ENCODE results near the gene RGS1.

Gene RGS1

DNA sequence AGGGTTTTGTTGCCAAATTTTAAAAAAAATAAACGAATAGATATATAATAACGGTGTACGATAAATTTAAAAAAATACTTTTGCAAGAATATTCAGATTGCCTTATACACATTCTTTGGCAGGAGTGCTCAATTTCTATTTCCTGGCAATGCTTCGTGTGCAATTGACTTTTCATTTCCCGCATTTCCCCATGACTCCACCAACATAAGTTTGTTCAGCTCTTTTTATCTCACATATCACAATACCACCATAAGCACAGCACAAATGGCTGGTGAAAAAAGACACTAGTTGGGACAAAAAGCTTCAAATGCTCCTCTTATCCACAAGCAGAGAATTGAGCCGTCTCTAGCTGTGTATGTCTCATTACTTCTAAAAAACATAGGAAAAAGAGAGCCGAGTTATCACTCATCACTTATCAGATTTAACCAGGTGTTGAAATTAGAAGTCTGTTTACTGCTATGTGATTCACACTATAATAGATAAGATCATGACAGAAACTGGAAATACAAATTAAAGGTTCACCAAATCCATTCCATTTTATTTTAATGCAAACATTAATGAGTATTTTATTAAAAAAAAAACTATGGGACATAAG, 28.9 kb upstream of the RGS1 start:
- H3K4me3 ChIP-seq (replicated peaks in 1 of 2; ENCODE audit: low read depth in 2 of 2, low read length in 2 of 2), result no peak overlapping the region
- TF ChIP-seq, protein P1, sequence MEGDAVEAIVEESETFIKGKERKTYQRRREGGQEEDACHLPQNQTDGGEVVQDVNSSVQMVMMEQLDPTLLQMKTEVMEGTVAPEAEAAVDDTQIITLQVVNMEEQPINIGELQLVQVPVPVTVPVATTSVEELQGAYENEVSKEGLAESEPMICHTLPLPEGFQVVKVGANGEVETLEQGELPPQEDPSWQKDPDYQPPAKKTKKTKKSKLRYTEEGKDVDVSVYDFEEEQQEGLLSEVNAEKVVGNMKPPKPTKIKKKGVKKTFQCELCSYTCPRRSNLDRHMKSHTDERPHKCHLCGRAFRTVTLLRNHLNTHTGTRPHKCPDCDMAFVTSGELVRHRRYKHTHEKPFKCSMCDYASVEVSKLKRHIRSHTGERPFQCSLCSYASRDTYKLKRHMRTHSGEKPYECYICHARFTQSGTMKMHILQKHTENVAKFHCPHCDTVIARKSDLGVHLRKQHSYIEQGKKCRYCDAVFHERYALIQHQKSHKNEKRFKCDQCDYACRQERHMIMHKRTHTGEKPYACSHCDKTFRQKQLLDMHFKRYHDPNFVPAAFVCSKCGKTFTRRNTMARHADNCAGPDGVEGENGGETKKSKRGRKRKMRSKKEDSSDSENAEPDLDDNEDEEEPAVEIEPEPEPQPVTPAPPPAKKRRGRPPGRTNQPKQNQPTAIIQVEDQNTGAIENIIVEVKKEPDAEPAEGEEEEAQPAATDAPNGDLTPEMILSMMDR (IDR thresholded peaks at IDR 0.05; ENCODE audit: low read depth, low read length), result no peak
- peak; percentile 49 to 85 for DNase-seq (ENCODE audit: low read depth in 2 of 2)

DNA sequence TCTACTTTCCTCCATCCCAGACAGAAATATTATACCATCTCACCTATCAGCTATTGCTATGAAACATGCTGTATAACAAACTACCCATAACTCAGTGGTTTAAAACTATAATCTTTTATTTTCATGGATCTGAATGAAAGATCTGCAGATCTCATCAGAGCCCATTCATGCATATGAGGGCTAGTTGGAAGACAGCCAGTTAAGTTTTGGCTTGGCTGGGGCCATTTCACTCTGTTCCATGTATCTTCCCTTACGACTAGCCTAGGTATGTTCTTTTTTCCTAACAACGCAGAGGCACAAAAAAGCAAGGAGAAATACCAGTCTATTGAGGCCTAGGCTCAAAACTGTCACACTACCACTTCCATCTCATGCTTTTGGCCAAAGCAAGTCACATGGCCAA, 28.1 kb upstream of the RGS1 start:
- TF ChIP-seq, protein P1 (IDR thresholded peaks at IDR 0.05; ENCODE audit: low read depth, low read length), result no peak
- DNase-seq (ENCODE audit: low read depth in 2 of 2), result no peak

DNA sequence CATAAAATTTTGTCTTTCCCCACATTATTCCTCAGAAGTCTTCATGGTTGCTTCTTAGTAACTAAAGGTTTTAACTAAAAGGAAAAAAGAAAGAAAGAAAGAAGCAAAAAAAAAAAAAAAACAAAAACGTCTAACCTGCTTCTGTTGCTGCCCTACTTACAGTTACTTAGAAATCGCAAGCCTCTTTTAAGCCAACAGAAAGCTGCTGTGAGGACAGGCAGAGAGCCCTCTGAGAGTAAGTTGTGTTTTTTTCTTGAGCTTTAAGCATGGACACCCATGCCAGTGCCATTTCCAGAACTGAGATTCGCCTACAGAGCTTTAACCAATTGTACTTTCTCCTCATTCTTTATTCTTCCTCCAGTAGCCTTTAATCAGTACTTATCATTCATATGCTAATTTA, 25.6 kb upstream of the RGS1 start:
- TF ChIP-seq, protein P1 (IDR thresholded peaks at IDR 0.05; ENCODE audit: low read depth, low read length), result no peak
- H3K4me3 ChIP-seq (replicated peaks in 1 of 2; ENCODE audit: low read depth in 2 of 2, low read length in 2 of 2), result no peak overlapping the region
- DNase-seq (ENCODE audit: low read depth in 2 of 2), result no peak

More for the DNA sequence above, 28.1 kb upstream of the RGS1 start:
- no peak overlapping the region for H3K4me3 ChIP-seq (replicated peaks in 1 of 2; ENCODE audit: low read depth in 2 of 2, low read length in 2 of 2)

DNA sequence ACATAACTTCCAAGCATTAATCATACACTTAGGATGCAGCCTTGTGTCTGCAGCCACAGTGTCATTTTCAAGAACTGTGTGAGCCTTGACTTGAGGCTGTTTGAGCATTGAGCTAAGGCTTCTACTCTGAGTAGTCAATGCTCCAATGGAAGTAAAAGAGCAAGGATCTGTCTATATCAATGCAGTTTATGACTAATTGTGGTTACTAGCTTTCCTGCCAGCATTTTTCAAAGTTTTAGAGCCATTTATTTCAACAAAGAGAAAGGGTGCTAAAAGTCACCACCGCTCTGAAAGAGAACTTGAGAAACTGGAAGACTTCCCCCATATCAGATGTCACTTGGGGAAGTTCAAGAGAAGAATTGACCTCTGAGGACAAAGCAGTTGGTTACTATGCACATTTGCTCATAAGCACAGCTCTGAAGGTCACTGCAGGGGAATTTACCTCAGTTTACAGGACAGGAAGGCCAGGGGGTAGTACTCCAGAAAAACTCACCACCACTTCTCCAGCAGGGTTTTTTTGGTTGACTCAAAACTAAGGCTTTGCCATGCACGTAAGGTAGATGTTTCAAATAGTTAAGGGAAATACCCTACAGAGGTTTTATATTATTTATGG, 24.5 kb upstream of the RGS1 start:
- DNase-seq (ENCODE audit: low read depth in 2 of 2), result peak; percentile 79 to 81
- H3K4me3 ChIP-seq (replicated peaks in 1 of 2; ENCODE audit: low read depth in 2 of 2, low read length in 2 of 2), result no peak overlapping the region
- TF ChIP-seq, protein P1 (IDR thresholded peaks at IDR 0.05; ENCODE audit: low read depth, low read length), result no peak

DNA sequence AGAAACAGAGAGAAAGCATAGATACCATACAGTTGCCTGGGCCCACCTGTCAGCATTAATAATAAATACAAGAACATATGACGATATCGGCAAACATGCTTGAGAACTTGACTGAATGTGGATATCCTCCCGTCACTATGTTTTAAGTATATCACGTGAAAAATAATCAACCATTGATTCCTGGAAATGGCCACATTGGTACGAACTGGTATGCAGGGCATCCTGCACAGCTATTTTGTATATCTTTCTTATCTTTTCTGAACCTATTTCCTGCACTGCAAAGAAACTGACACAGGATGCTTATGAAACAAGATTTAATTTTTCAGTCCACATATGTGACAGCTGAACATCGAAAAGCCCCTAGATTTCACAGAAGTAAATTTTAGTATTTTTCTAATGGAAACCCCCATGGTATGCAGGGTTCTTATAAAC, 22.8 kb upstream of the RGS1 start:
- TF ChIP-seq, protein P1 (IDR thresholded peaks at IDR 0.05; ENCODE audit: low read depth, low read length), result no peak
- H3K4me3 ChIP-seq (replicated peaks in 1 of 2; ENCODE audit: low read depth in 2 of 2, low read length in 2 of 2), result no peak overlapping the region
- no peak for DNase-seq (ENCODE audit: low read depth in 2 of 2)

DNA sequence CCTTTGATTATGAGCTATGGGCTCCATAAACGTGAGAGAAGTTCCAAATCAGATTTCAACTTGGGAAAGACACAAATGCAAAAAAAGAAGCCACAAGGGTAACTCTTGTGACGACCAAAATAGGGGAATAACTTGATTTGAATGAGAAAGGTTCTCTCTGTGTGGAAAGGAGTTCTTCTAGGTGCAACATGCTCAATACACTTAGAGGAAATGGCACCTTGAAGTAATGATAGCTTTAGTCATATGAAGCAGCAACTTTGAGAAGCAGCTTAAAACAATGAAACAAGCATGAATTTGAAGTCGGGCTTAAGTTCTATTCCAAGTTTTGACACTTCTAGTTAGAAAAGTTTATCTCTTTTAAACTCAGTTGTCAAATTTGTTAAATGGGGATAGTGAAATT, 21.8 kb upstream of the RGS1 start:
- DNase-seq (ENCODE audit: low read depth in 2 of 2), result no peak
- no peak overlapping the region for H3K4me3 ChIP-seq (replicated peaks in 1 of 2; ENCODE audit: low read depth in 2 of 2, low read length in 2 of 2)
- TF ChIP-seq, protein P1 (IDR thresholded peaks at IDR 0.05; ENCODE audit: low read depth, low read length), result no peak

All from cardiac fibroblast (primary cell).